ENCODE measurements around the gene HMCES.
"Not testable (repeated sequence)": the region's sequence is repeated elsewhere in the genome, so short reads cannot be mapped to it uniquely, and the experiment has no call there.

HMCES gene

DNA sequence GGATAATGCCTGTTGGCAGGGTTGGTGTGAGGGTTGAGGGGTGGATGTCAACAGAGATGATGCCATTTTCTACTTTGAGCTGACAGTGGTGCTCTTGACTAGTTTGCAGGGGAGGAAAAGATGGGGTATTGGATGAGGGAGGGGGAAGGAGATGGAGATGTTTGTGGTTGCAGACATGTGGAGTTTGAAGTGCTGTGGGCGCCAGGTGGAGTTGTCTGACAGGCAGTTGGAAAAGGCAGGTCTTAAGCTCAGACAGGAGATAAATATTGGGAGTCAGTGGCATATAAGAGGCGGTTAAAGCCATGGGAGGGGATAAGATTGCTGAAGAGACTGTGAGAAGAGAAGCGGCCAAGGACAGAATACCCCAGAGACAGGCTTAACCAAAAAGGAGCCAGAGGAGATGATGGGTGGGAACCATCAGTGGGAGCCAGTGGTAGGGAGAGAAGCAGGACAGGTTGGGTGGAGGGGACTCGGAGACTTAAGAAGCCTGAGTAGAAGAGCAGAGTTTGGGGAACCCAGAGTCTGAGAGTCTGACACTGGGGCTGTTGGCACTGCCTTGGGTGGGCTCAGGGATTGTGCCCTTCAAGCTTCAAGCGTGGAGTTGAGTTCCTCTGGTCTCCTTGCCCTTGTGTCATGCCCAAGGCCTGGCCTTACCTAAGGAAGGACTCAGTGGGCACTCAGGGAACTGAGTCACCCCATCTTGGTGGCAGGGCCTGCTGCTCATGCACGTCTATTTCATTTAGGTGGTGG lies 15.3 kb upstream of the HMCES start:
- H3K27me3 ChIP-seq (ENCODE audit: low read depth, low read length): no peaks in the 10 kb centered on the region
- H4K20me1 ChIP-seq (ENCODE audit: insufficient read depth, low read length): peaks cover 24% of the 10 kb centered on the region
- no peak overlapping the region for H2AFZ ChIP-seq (ENCODE audit: low read depth, low read length)
- no peaks in the 10 kb centered on the region for H3K9me3 ChIP-seq (ENCODE audit: insufficient read depth, low read length)
- H3K4me3 ChIP-seq (ENCODE audit: low read length): no peak overlapping the region
- no peaks in the 10 kb centered on the region for H3K4me1 ChIP-seq (ENCODE audit: low read length)
- H3K4me2 ChIP-seq (ENCODE audit: low read length): no peak overlapping the region
- no peaks in the 10 kb centered on the region for H3K79me2 ChIP-seq (ENCODE audit: low read length)
- no peak overlapping the region for H3K9ac ChIP-seq (ENCODE audit: low read length)
- TF ChIP-seq, protein P1, sequence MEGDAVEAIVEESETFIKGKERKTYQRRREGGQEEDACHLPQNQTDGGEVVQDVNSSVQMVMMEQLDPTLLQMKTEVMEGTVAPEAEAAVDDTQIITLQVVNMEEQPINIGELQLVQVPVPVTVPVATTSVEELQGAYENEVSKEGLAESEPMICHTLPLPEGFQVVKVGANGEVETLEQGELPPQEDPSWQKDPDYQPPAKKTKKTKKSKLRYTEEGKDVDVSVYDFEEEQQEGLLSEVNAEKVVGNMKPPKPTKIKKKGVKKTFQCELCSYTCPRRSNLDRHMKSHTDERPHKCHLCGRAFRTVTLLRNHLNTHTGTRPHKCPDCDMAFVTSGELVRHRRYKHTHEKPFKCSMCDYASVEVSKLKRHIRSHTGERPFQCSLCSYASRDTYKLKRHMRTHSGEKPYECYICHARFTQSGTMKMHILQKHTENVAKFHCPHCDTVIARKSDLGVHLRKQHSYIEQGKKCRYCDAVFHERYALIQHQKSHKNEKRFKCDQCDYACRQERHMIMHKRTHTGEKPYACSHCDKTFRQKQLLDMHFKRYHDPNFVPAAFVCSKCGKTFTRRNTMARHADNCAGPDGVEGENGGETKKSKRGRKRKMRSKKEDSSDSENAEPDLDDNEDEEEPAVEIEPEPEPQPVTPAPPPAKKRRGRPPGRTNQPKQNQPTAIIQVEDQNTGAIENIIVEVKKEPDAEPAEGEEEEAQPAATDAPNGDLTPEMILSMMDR (IDR thresholded peaks at IDR 0.05; ENCODE audit: low read depth, low read length): no peak
- no peak for TF ChIP-seq EZH2phosphoT487 (IDR thresholded peaks at IDR 0.05; ENCODE audit: low read depth)
- H3K36me3 ChIP-seq (replicated peaks; ENCODE audit: low read depth, low read length): peaks cover 70% of the 10 kb centered on the region
- H3K27ac ChIP-seq (ENCODE audit: low read length): no peak overlapping the region

DNA sequence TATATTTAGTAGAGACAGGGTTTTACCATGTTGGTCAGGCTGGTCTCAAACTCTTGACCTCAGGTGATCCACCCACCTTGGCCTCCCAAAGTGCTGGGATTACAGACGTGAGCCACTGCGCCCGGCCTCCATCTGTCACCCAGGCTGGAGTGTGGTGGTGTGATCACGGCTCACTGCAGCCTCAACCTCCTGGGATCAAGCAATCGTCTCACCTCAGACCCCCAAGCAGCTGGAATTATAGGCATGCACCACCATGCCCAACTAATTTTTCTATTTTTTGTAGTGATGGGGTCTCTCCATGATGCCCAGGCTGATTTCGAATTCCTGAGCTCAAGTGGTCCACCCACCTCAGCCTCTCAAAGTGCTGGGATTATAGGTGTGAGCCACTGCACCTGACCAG lies 13.7 kb upstream of the HMCES start:
- not testable (repeated sequence) for H3K9me3 ChIP-seq (ENCODE audit: insufficient read depth, low read length); H3K4me1 ChIP-seq (ENCODE audit: low read length); H3K79me2 ChIP-seq (ENCODE audit: low read length); H2AFZ ChIP-seq (ENCODE audit: low read depth, low read length); H3K27ac ChIP-seq (ENCODE audit: low read length); H3K4me3 ChIP-seq (ENCODE audit: low read length); H3K4me2 ChIP-seq (ENCODE audit: low read length); H3K9ac ChIP-seq (ENCODE audit: low read length); H3K27me3 ChIP-seq (ENCODE audit: low read depth, low read length)
- H3K36me3 ChIP-seq (replicated peaks; ENCODE audit: low read depth, low read length): peaks cover 75% of the 10 kb centered on the region
- H4K20me1 ChIP-seq (ENCODE audit: insufficient read depth, low read length): peaks cover 27% of the 10 kb centered on the region; the same call in 1 of the 2 replicates

DNA sequence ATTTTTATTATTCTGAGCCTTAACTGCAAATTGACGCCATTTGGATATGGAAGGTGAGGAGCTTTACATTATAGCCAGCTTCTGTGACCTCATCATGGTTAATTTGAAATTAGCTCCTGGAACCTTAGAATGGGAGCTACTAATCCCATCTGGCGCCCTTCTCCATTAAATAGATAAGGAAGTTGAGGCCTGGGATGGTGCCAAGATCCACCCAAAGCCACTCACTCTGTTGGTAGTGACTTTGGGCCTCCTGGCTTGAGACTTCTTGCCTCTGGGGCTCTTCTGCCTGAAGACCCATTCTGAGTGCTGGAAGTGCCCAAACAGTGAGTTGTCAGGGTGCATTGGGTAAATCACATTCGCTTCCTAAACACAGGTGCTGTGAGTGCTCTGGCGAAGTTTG lies 12.0 kb upstream of the HMCES start:
- Histone ChIP-seq H3K27ac (ENCODE audit: low read length) (no peak overlapping the region), H2AFZ (ENCODE audit: low read depth, low read length) (no peak overlapping the region), H3K4me3 (ENCODE audit: low read length) (no peak overlapping the region), H3K4me2 (ENCODE audit: low read length) (no peak overlapping the region), H3K9me3 (ENCODE audit: insufficient read depth, low read length) (no peaks in the 10 kb centered on the region), H3K9ac (ENCODE audit: low read length) (no peak overlapping the region), H3K4me1 (ENCODE audit: low read length) (no peaks in the 10 kb centered on the region), H3K79me2 (ENCODE audit: low read length) (no peaks in the 10 kb centered on the region), H3K36me3 (replicated peaks; ENCODE audit: low read depth, low read length) (peaks cover 75% of the 10 kb centered on the region), H4K20me1 (ENCODE audit: insufficient read depth, low read length) (peaks cover 33% of the 10 kb centered on the region; the same call in 1 of the 2 replicates), H3K27me3 (ENCODE audit: low read depth, low read length) (no peaks in the 10 kb centered on the region)
- TF ChIP-seq EZH2phosphoT487 (IDR thresholded peaks at IDR 0.05; ENCODE audit: low read depth): no peak
- TF ChIP-seq, protein P1 (IDR thresholded peaks at IDR 0.05; ENCODE audit: low read depth, low read length): no peak

DNA sequence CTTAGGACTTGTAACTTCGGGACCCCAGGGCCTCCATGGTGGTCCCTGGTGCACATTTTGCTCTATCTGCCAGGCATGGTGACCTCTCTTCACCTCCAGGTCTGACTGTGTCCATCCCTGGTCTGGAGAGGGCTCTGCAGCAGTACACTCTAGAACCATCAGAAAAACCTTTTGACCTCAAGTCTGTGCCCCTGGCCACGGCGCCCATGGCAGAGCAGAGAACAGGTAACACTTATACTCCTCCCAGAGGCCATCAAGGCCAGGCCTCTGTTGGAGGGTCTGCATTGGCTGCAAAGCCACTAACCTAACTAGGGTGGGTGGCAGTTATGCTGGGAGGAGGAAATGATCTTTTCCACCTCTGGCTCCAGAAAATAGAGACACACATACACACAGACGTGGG lies 10.3 kb upstream of the HMCES start:
- no peak overlapping the region for H3K4me3 ChIP-seq (ENCODE audit: low read length)
- no peak overlapping the region for H3K9ac ChIP-seq (ENCODE audit: low read length)
- no peak overlapping the region for H2AFZ ChIP-seq (ENCODE audit: low read depth, low read length)
- H3K4me2 ChIP-seq (ENCODE audit: low read length): no peak overlapping the region
- no peaks in the 10 kb centered on the region for H3K27me3 ChIP-seq (ENCODE audit: low read depth, low read length)
- no peak for TF ChIP-seq EZH2phosphoT487 (IDR thresholded peaks at IDR 0.05; ENCODE audit: low read depth)
- TF ChIP-seq, protein P1 (IDR thresholded peaks at IDR 0.05; ENCODE audit: low read depth, low read length): no peak
- no peaks in the 10 kb centered on the region for H3K79me2 ChIP-seq (ENCODE audit: low read length)
- H3K9me3 ChIP-seq (ENCODE audit: insufficient read depth, low read length): no peaks in the 10 kb centered on the region
- H3K4me1 ChIP-seq (ENCODE audit: low read length): no peaks in the 10 kb centered on the region
- H3K36me3 ChIP-seq (replicated peaks; ENCODE audit: low read depth, low read length): peaks cover 87% of the 10 kb centered on the region
- no peak overlapping the region for H3K27ac ChIP-seq (ENCODE audit: low read length)
- peaks cover 33% of the 10 kb centered on the region; the same call in 1 of the 2 replicates for H4K20me1 ChIP-seq (ENCODE audit: insufficient read depth, low read length)
